ENCODE data around the gene DGKQ.
"Not testable (repeated sequence)": the region's sequence is repeated elsewhere in the genome, so short reads cannot be mapped to it uniquely, and the experiment has no call there.

The DGKQ gene

DNA sequence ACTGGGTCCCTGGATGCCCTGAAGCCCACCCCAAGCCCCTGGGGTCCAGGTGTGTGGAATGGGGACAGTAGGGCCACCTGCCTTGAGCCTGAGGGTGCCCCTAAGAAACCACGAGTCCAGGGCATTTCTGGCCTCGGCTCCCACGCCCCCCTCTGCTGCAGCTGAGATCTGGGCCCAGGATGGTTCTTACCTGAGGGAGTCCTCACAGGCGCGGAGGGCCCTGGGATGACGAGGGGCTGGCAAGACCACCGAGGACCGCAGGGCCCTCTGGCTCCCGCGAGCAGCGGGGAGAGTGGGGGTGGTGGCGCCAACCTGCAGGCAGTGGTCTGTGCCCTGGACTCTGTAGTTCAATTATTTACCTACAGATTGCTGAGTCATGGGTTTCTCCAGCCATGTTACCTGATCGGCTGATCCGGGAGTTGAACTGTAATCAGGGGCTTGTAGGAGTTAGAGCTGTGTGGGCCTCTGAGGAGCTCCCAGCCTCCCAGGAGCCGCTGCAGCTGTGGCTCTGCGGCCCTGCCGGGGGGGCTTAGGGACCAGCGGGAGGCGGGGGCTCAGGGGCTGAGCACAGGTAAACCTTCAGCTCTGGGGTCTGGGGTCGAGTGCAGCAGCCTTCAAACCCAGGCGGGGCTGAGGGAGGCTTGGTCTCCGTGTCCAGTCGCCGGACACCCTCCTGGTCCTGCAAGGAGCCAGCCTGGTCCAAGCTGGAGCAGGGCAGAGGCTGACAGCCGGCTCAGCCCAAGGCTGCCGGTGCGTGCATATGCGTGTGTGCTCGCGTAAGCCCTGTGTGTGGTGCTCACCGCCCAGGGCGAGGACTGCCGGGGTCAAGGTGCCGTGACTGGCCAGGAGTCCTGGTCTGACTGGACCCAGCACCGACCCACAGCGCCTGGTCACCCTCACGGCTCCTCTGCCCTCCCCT is 20.0 kb upstream of the DGKQ start, which contains the start of gene SLC26A1:
SLC26A1 (minus strand) TSS at position 294 of the 919 bp plus-strand sequence. CDS start 1,701 bp downstream, outside the sequence.
- DNase-seq, result no peak

GRCh38 chr4:992297-993110 is 19.1 kb upstream of the DGKQ start:
- no peak for DNase-seq

- DNase-seq, result no peak
Observed at GRCh38 chr4:991451-992296, 18.3 kb upstream of the DGKQ start.

GRCh38 chr4:990746-991367 is 17.5 kb upstream of the DGKQ start:
- no peak for DNase-seq

GRCh38 chr4:989722-990471 is 16.5 kb upstream of the DGKQ start:
- DNase-seq, result no peak

DNA sequence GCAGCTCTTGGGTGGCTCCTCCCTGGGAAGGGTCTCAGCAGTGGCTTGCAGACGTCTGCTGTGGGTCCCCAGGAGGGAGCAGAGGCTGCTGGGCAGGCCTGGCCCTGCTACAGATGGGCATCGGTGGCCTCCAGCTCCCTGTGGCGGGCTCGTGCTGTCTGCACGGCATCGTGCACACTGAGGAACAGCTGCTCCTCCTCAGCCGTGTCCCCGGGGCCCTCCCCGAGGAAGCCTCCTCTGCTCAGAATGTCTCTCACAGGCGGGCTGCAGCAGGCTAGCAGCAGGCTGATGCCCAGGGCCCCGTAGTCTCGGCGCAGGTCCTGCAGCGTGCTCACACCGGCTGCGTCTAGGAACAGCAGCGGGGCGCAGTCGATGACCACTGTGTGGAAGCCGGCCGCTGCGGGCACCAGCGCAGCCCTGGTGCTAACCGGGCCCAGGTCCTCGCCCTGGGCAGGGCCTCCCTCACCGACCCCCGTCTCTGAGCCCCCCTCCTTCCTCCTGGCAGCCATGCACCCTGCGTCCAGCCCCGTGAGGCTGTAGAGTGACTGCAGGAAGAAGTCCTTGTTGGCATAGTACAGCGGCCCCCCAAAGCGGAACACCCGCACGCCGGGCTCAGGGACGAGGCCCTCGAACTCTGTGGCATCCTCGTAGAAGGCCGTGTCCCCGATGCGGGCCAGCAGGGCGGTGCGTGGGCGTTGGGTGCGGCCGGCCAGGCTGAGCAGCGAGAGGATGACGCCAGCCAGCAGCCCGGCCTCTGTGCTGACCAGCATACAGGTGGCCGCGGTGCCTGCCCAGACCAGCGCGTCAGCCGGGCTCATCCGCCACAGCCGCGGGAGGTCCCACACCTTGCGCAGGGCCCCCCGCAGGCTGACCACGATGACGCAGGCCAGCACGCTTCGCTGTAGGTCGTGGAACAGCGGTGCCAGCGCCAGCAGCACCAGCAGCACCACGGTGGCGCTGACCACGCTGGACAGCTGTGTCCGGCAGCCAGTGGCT is 15.7 kb upstream of the DGKQ start:
- no peak for DNase-seq

GRCh38 chr4:987624-988513 is 14.5 kb upstream of the DGKQ start:
- DNase-seq, result no peak

DNA sequence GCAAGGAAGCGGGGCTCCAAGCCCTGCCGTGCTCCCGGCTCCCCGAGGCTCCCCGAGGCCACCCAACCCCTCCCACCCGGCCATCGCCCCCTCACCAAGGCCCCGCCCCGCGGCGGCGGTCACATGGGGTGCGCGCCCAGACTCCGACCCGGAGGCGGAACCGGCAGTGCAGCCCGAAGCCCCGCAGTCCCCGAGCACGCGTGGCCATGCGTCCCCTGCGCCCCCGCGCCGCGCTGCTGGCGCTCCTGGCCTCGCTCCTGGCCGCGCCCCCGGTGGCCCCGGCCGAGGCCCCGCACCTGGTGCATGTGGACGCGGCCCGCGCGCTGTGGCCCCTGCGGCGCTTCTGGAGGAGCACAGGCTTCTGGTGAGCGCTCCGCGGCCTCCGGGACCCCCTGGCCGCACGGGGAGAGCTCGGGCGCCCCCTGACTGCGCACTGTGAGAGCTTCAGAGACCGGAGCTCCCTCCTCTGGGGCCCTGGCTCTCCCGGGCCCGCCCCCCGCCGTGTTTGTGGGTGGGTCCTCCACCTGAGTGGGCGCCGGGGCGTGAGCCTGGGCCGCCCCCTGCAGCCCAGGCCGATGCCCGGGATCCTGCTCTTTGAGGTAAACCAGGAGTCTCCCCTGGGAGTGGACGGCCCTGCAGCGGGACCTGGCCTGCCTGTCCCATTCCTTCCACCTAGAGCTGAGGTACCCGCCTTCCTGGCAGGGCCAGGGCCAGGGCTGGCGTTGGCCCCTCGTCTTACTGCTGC is 13.7 kb upstream of the DGKQ start, which contains the start of gene IDUA:
IDUA (plus strand) TSS at position 166 of the 745 bp plus-strand sequence; CDS start at position 207, 41 bp downstream.
- peak; percentile 88 for DNase-seq

DNA sequence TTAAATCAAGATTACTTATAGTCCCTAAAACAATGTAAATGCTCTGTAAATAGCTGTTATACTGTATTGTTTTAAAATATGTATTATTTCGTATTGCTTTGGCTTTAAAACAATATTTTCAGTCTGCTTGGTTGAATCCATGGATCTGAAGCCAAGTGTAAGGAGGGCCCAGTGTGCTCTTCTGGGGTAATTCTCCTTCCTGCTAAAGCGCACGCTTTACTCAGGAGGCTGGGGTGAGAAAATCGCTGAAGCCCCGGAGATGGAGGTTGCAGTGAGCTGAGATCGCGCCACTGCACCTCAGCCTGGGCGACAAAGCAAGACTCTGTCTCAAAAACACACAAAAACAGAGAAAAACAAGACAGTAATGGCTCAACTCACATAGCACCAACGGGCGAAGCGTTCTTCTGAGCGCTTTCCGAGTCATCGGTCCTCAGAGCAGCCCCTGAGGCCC is 13.1 kb upstream of the DGKQ start:
- DNase-seq, result no peak

DNA sequence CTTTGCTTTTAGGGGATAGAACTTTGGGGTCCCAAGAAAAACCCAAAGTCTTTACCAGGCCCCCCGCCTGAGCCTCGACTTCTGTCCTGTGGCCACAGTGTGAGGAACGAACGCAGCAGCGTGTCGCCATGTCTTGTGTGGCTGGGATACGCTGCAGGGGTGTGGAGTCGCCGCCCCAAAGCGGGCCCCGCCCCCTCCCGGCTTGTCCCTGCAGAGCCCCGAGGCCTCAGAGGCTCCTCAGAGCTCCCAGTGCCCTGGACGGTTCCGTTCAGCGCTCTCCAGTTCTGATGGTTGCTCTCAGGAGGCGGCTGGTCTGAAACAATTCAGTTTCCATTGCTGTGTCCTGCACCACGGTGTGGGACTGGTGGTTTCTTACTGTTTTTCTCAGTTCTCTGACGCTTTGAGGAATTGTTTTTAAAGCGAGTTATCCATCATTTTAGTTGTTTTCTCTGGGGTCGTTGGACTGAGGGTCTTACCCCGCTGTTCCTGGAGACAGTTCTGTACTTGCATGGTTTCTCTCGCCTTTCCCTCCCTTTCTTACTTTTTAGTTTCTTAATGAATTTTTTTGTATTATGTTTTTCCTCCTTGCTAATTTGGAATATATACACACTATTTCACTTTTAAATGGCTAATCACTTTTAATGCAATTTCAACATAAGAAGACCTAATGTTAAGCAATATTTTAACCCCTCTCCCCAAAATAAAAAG is 11.9 kb upstream of the DGKQ start:
- DNase-seq, result peak; percentile 85

- no peak for DNase-seq
Observed at GRCh38 chr4:984336-985054, 11.1 kb upstream of the DGKQ start.

- no peak for DNase-seq
Observed at GRCh38 chr4:982814-983213, 9.4 kb upstream of the DGKQ start.

DNA sequence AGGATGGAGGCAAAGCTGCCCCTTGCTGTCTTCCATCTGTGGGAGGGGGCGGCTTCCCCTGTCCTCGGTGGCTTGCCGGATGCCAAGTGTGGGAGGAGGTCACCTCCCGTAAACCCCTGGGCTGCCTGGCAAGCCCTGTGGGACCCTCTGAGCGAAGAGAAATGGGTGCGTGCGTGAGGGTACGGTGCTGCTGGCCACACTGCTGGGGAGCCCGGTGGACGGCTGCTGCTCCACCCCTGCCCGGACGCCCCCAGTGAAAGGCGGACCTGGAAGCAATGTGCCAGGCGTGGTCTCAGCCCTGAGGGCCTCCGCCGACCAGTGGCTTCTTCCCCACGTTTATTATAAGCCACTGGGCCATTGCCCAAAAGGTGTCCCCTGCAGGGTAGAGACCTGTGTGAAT is 8.9 kb upstream of the DGKQ start:
- no peak for DNase-seq

DNA sequence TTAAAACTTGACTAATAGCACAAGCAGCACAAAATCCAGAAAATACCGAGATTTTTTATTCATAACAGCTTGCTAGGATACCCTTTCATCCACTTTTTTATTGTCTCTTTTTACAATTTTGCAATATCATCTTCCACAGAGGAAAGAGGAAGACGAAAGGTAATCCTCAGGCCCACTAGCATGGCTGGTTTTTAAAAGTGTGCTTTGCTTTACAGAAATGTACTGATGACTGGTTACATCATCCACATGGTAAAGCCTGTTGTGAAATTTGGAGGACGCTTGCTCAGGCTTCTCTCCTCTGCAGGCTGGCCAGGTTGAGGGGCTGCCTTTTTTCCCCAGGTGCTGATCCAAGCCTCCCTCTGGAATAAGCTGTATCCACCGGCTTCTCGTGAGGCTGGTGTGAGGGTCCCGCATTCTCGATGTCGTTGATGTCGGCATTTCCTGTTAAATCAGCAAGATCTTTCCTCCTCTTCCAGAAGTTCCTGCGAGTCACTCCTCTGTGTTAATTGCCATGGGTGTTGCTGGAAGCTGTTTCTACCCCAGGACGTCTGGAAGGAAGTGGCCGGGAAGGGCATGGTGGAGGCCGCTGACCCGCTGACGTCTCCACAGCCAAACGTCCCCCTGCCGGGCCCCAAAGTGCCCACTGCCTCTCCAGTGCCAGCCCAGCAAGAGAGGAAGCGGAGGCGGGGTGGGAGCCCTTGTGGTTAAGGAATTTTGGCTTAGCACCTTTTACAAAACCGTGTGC is 5.8 kb upstream of the DGKQ start:
- DNase-seq, result no peak

DNA sequence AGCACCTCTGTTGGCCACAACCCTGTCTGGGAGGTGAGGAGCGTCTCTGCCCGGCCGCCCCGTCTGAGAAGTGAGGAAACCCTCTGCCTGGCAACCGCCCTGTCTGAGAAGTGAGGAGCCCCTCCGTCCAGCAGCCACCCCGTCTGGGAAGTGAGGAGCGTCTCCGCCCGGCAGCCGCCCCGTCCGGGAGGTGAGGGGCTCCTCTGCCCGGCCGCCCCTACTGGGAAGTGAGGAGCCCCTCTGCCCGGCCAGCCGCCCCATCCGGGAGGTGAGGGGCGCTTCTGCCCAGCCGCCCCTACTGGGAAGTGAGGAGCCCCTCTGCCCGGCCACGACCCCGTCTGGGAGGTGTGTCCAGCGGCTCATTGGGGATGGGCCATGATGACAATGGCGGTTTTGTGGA is 2.6 kb upstream of the DGKQ start:
- not testable (repeated sequence) for DNase-seq

DNA sequence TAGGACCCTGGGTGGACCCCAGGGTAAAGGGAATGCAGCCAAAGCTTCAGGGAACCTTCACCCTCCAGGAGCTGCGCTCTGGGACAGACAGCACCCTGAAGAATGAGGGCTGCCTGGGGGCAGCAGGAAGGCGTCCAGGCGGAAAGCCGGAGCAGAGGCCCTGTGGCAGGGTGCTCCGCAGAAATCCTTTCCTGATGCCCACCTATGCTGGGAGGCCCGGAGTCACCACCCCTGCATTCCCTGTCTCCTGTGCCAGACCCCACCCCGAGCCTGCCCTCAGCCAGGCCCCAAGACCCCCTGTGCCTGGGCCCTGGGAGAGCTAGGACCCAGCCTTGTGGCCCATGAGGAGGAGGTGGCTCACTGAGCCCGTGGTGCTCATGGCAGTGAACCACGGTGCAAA is 1.3 kb upstream of the DGKQ start:
- DNase-seq, result no peak
